ENCODE measurements around the gene EXTL1.
A peak's percentile ranks its signal among the peaks of the same experiment; 100 is the strongest.

DNA sequence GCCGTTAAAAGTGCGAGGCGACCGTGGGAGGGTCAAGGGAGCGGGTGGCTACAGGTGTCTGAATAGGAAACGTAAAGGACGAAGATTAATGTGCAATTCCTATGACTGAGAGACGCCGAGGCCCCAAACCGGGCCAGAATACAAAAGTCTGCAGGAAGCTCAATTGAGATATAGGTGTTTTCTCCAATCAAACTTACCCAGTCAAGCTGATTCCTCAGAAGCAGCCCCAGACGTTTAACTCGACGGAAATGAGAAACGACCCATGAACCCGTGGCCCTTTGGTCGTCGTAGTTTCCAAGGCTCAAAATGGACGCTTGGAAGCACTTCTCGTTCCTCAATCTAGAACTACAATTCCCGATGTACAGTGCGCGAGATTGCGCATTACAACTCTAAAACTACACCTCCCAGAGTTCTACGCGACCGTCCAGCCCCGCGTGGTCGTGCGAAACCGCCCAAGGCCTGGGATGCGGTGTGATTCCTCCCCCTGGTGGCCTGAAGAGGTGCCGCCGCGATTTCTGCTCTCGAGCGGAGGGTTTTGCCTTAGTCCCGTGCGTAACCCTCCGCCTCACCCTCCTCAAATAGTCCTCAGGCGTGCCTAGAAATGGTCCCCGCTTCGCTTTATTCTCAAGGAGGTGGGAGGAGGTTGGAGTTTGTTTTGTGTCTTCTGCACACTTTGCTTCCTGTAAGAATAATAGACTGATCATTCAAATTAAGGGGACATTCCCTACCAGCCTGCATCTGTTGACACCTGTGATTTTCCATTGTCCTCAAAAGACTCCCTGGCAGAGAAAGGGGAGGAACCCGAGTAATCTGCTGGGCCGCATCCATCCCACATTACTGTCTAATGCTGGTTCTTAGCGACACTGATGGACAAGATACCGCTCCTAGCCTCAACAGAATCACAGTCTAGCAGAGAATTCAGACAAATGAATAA lies 23.5 kb upstream of the EXTL1 start, which contains the start of gene PAFAH2:
- TF ChIP-seq, protein P1, sequence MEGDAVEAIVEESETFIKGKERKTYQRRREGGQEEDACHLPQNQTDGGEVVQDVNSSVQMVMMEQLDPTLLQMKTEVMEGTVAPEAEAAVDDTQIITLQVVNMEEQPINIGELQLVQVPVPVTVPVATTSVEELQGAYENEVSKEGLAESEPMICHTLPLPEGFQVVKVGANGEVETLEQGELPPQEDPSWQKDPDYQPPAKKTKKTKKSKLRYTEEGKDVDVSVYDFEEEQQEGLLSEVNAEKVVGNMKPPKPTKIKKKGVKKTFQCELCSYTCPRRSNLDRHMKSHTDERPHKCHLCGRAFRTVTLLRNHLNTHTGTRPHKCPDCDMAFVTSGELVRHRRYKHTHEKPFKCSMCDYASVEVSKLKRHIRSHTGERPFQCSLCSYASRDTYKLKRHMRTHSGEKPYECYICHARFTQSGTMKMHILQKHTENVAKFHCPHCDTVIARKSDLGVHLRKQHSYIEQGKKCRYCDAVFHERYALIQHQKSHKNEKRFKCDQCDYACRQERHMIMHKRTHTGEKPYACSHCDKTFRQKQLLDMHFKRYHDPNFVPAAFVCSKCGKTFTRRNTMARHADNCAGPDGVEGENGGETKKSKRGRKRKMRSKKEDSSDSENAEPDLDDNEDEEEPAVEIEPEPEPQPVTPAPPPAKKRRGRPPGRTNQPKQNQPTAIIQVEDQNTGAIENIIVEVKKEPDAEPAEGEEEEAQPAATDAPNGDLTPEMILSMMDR (conservative IDR thresholded peaks at IDR 0.05): peak; percentile 89
- no peak for TF ChIP-seq ZFX (IDR thresholded peaks at IDR 0.05)
